ENCODE data around the gene ADRA1B. TPM values are rescaled to one million over a fixed set of nuclear protein-coding genes. Genes with fewer than 3 reads are reported as not detected.

Gene ADRA1B
- polyA plus RNA-seq, 2 of the 4 experiments (the other 2 are of a cell fraction), result 4.4 to 8.5 TPM

DNA sequence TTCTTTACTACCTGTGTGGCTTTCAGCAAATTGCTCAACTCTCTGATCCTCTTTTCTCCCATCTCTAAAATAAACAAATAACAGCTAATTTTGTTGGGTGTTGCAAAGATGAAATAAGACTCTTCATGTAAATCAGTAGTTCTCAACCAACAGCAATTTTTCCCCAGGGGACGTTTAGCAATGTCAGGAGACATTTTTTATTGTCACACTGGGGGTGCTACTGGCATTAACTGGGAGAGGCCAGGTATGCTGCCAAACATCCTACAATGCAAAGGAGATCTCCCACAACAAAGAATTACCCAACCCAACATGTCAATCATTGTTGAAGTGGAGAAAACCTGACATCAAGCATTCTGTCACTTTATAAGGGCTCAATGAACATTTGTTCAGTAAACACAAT is 19.7 kb downstream of the ADRA1B start:
- DNase-seq (ENCODE audit: low read depth in 1 of 2, low spot score in 1 of 2) (no peak), ATAC-seq (no peak), FAIRE-seq (no peak)
- peaks cover 10% of the 10 kb centered on the region; the same call in 2 of the 3 replicates for H3K4me1 ChIP-seq
- ChIA-PET POLR2A (no interaction called here), CTCF (no interaction called here)
- TF ChIP-seq, protein P1, sequence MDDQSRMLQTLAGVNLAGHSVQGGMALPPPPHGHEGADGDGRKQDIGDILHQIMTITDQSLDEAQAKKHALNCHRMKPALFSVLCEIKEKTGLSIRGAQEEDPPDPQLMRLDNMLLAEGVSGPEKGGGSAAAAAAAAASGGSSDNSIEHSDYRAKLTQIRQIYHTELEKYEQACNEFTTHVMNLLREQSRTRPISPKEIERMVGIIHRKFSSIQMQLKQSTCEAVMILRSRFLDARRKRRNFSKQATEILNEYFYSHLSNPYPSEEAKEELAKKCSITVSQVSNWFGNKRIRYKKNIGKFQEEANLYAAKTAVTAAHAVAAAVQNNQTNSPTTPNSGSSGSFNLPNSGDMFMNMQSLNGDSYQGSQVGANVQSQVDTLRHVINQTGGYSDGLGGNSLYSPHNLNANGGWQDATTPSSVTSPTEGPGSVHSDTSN (IDR thresholded peaks at IDR 0.05), result no peak
- TF ChIP-seq EP300 (IDR thresholded peaks at IDR 0.05) (no peak), POLR2AphosphoS2 (conservative IDR thresholded peaks at IDR 0.05; ENCODE audit: low read length) (no peak), PHF8 (IDR thresholded peaks at IDR 0.05; ENCODE audit: borderline replicate concordance, low read depth) (no peak), HDAC2 (IDR thresholded peaks at IDR 0.05) (no peak), MAZ (IDR thresholded peaks at IDR 0.05; ENCODE audit: borderline replicate concordance, low read depth, low read length) (no peak), TP53 (CRISPR knock-in tag; IDR thresholded peaks at IDR 0.05) (no peak), KDM5A (IDR thresholded peaks at IDR 0.05) (no peak), ZNF302 (CRISPR knock-in tag; IDR thresholded peaks at IDR 0.05) (no peak), JUN (IDR thresholded peaks at IDR 0.05) (no peak), RCOR1 (IDR thresholded peaks at IDR 0.05; ENCODE audit: low read depth, low read length) (no peak), RARB (CRISPR knock-in tag; IDR thresholded peaks at IDR 0.05) (no peak)
- whole genome bisulfite sequencing (ENCODE audit: missing lambda C conversion rate), result 48% methylated on average over 1 of the region's 1 CpG
- no peaks in the 10 kb centered on the region for H3K9me3 ChIP-seq
- no peak overlapping the region for H3K4me2 ChIP-seq
- no peak overlapping the region; a peak in 1 of 6 replicates for H3K27ac ChIP-seq
- H3K4me3 ChIP-seq, result no peak overlapping the region

DNA sequence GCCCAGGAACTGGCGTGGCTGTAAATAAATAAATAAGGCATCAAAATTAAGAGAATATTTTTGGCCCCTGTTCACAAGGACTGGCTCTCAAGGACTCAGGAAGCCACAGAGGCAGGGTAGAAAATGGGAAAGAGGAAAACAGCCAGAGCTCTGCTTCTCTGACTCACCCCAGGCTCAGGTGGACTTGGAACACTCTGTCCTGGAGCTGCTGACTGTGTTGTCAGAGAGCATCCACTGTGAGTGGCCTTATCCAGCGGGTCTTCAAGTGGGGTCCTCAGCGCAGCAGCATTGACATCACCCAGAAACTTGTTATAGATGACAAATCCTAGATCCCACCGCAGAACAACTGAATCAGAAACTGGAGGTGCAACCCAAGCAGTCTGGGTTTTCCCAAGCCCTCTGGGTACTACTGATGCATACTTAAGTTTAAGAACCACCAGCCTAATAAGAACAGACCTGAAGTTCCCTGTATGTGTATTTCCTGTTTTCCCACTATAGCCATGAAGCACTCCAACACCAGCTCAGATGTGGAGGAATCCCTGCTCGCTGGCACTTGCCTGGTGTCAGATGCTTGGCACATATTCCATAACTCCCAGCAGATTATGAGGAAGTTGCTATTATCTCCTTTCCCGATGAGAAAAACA is 20.5 kb downstream of the ADRA1B start:
- Histone ChIP-seq H3K4me2 (no peak overlapping the region; the same call in 2 of the 3 replicates), H3K27ac (peak overlapping the region in 1 of 2 experiments; percentile 35; a peak in 1 of 6 replicates), H3K9me3 (no peaks in the 10 kb centered on the region), H3K4me1 (peaks cover 10% of the 10 kb centered on the region; the same call in 2 of the 3 replicates), H3K4me3 (no peak overlapping the region)
- ChIA-PET POLR2A (no interaction called here), CTCF (interaction anchor here (0.6 to 1.8 kb wide), 4 partner anchors 14 to 51 kb away, joined by 3 to 6 read pairs (median 3); no protein-coding TSS in a partner anchor)
- ATAC-seq (peak; percentile 34 to 41; a peak in 2 of 6 replicates), FAIRE-seq (no peak), DNase-seq (ENCODE audit: low read depth in 1 of 2, low spot score in 1 of 2) (no peak)
- WGBS (ENCODE audit: missing lambda C conversion rate), result 74% methylated on average over 6 of the region's 6 CpGs
- TF ChIP-seq ZSCAN20 (CRISPR knock-in tag; IDR thresholded peaks at IDR 0.05), result no peak

DNA sequence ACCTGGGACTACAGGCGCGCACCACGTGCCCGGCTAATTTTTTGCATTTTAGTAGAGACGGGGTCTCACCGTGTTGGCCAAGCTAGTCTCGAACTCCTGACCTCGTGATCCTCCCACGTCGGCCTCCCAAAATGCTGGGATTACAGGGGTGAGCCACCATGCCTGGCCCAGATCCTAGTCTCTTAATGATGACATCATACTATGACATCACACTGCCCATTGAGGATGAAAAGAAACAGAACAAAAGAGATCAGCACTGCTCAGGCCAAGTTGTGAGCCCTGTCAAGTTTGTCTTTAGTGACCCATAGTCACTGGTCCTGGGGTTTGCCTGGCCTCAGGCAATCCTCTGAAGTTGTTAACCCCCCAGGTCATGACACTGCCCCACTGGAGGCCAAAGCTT is 21.3 kb downstream of the ADRA1B start:
- ChIA-PET CTCF (interaction anchor here (1.1 to 1.8 kb wide), 4 partner anchors 9 to 50 kb away, joined by 3 to 6 read pairs (median 4); no protein-coding TSS in a partner anchor), POLR2A (no interaction called here)
- DNase-seq (ENCODE audit: low read depth in 1 of 2, low spot score in 1 of 2), result no peak
- TF ChIP-seq PHF8 (IDR thresholded peaks at IDR 0.05; ENCODE audit: borderline replicate concordance, low read depth) (no peak), ELK1 (IDR thresholded peaks at IDR 0.05; ENCODE audit: low read depth, low read length) (no peak), HDAC2 (IDR thresholded peaks at IDR 0.05) (no peak), RARB (CRISPR knock-in tag; IDR thresholded peaks at IDR 0.05) (no peak), TFCP2L1 (CRISPR knock-in tag; IDR thresholded peaks at IDR 0.05) (no peak), NR3C1 (IDR thresholded peaks at IDR 0.05) (no peak), JUNB (IDR thresholded peaks at IDR 0.05) (no peak), CBX2 (IDR thresholded peaks at IDR 0.05; ENCODE audit: borderline replicate concordance, low read depth) (no peak), ZSCAN20 (CRISPR knock-in tag; IDR thresholded peaks at IDR 0.05) (no peak), FOSB (CRISPR knock-in tag; IDR thresholded peaks at IDR 0.05) (no peak), HOXA7 (CRISPR knock-in tag; IDR thresholded peaks at IDR 0.05) (no peak), POLR2AphosphoS2 (conservative IDR thresholded peaks at IDR 0.05; ENCODE audit: low read length) (no peak), JUN (IDR thresholded peaks at IDR 0.05) (no peak), CTCF (IDR thresholded peaks at IDR 0.05) (no peak), TP53 (CRISPR knock-in tag; IDR thresholded peaks at IDR 0.05) (no peak)
- Histone ChIP-seq H3K4me3 (no peak overlapping the region), H3K4me1 (peaks cover 10% of the 10 kb centered on the region; the same call in 2 of the 3 replicates), H3K4me2 (no peak overlapping the region), H3K9me3 (no peaks in the 10 kb centered on the region), H3K27ac (peak overlapping the region in 1 of 2 experiments; percentile 35; a peak in 1 of 6 replicates)
- 93% methylated on average over 10 of the region's 10 CpGs for whole genome bisulfite sequencing (ENCODE audit: missing lambda C conversion rate)
- no peak for FAIRE-seq
- ATAC-seq, result no peak

All from A549 (cell line).